ENCODE results near the gene ZMAT5.

The ZMAT5 gene

GRCh38 chr22:29717789-29718188, 49.0 kb downstream of the ZMAT5 start:
- Histone ChIP-seq H3K4me3 (ENCODE audit: low read depth, low read length) (no peak overlapping the region), H3K27ac (ENCODE audit: low read depth, low read length) (no peak overlapping the region), H3K36me3 (ENCODE audit: insufficient read depth, low read length) (no peaks in the 10 kb centered on the region), H3K27me3 (ENCODE audit: insufficient read depth, low read length) (peaks cover 14% of the 10 kb centered on the region), H3K4me1 (ENCODE audit: control insufficient read depth, insufficient read depth, low read length, unreplicated experiment) (no peaks in the 10 kb centered on the region), H3K79me2 (ENCODE audit: control insufficient read depth, insufficient read depth, low read length, unreplicated experiment) (no peaks in the 10 kb centered on the region), H2AFZ (ENCODE audit: low read length, unreplicated experiment) (no peak overlapping the region)

- no peaks in the 10 kb centered on the region for H3K36me3 ChIP-seq (ENCODE audit: insufficient read depth, low read length)
- H3K4me1 ChIP-seq (ENCODE audit: control insufficient read depth, insufficient read depth, low read length, unreplicated experiment) = no peaks in the 10 kb centered on the region
- H3K79me2 ChIP-seq (ENCODE audit: control insufficient read depth, insufficient read depth, low read length, unreplicated experiment) = no peaks in the 10 kb centered on the region
- no peak overlapping the region for H3K27ac ChIP-seq (ENCODE audit: low read depth, low read length)
- peaks cover 14% of the 10 kb centered on the region for H3K27me3 ChIP-seq (ENCODE audit: insufficient read depth, low read length)
- H2AFZ ChIP-seq (ENCODE audit: low read length, unreplicated experiment) = no peak overlapping the region
- H3K4me3 ChIP-seq (ENCODE audit: low read depth, low read length) = no peak overlapping the region
Observed at GRCh38 chr22:29716814-29717545, 49.8 kb downstream of the ZMAT5 start.

GRCh38 chr22:29715705-29716104, 51.1 kb downstream of the ZMAT5 start:
- Histone ChIP-seq H3K4me1 (ENCODE audit: control insufficient read depth, insufficient read depth, low read length, unreplicated experiment) (no peaks in the 10 kb centered on the region), H2AFZ (ENCODE audit: low read length, unreplicated experiment) (no peak overlapping the region), H3K27me3 (ENCODE audit: insufficient read depth, low read length) (peaks cover 12% of the 10 kb centered on the region), H3K79me2 (ENCODE audit: control insufficient read depth, insufficient read depth, low read length, unreplicated experiment) (no peaks in the 10 kb centered on the region), H3K27ac (ENCODE audit: low read depth, low read length) (no peak overlapping the region), H3K36me3 (ENCODE audit: insufficient read depth, low read length) (no peaks in the 10 kb centered on the region), H3K4me3 (ENCODE audit: low read depth, low read length) (no peak overlapping the region)

GRCh38 chr22:29715240-29715639, 51.6 kb downstream of the ZMAT5 start:
- H3K36me3 ChIP-seq (ENCODE audit: insufficient read depth, low read length) = no peaks in the 10 kb centered on the region
- H3K79me2 ChIP-seq (ENCODE audit: control insufficient read depth, insufficient read depth, low read length, unreplicated experiment) = no peaks in the 10 kb centered on the region
- H3K27ac ChIP-seq (ENCODE audit: low read depth, low read length) = no peak overlapping the region
- H3K4me3 ChIP-seq (ENCODE audit: low read depth, low read length) = no peak overlapping the region
- H3K27me3 ChIP-seq (ENCODE audit: insufficient read depth, low read length) = peaks cover 12% of the 10 kb centered on the region
- no peaks in the 10 kb centered on the region for H3K4me1 ChIP-seq (ENCODE audit: control insufficient read depth, insufficient read depth, low read length, unreplicated experiment)
- H2AFZ ChIP-seq (ENCODE audit: low read length, unreplicated experiment) = no peak overlapping the region

- Histone ChIP-seq H3K36me3 (ENCODE audit: insufficient read depth, low read length) (no peaks in the 10 kb centered on the region), H3K27me3 (ENCODE audit: insufficient read depth, low read length) (no peaks in the 10 kb centered on the region; the same call in 1 of the 2 replicates), H2AFZ (ENCODE audit: low read length, unreplicated experiment) (no peak overlapping the region), H3K4me1 (ENCODE audit: control insufficient read depth, insufficient read depth, low read length, unreplicated experiment) (no peaks in the 10 kb centered on the region), H3K27ac (ENCODE audit: low read depth, low read length) (no peak overlapping the region), H3K4me3 (ENCODE audit: low read depth, low read length) (no peak overlapping the region), H3K79me2 (ENCODE audit: control insufficient read depth, insufficient read depth, low read length, unreplicated experiment) (no peaks in the 10 kb centered on the region)
Observed at GRCh38 chr22:29713156-29713727, 53.6 kb downstream of the ZMAT5 start.

- Histone ChIP-seq H3K4me3 (ENCODE audit: low read depth, low read length) (no peak overlapping the region), H2AFZ (ENCODE audit: low read length, unreplicated experiment) (no peak overlapping the region), H3K36me3 (ENCODE audit: insufficient read depth, low read length) (no peaks in the 10 kb centered on the region), H3K4me1 (ENCODE audit: control insufficient read depth, insufficient read depth, low read length, unreplicated experiment) (no peaks in the 10 kb centered on the region), H3K79me2 (ENCODE audit: control insufficient read depth, insufficient read depth, low read length, unreplicated experiment) (no peaks in the 10 kb centered on the region), H3K27ac (ENCODE audit: low read depth, low read length) (no peak overlapping the region), H3K27me3 (ENCODE audit: insufficient read depth, low read length) (no peaks in the 10 kb centered on the region; the same call in 1 of the 2 replicates)
Observed at GRCh38 chr22:29712119-29712518, 54.7 kb downstream of the ZMAT5 start.

GRCh38 chr22:29710922-29711593, 55.7 kb downstream of the ZMAT5 start:
- Histone ChIP-seq H3K79me2 (ENCODE audit: control insufficient read depth, insufficient read depth, low read length, unreplicated experiment) (no peaks in the 10 kb centered on the region), H3K4me1 (ENCODE audit: control insufficient read depth, insufficient read depth, low read length, unreplicated experiment) (no peaks in the 10 kb centered on the region), H3K4me3 (ENCODE audit: low read depth, low read length) (no peak overlapping the region), H3K27ac (ENCODE audit: low read depth, low read length) (no peak overlapping the region), H3K27me3 (ENCODE audit: insufficient read depth, low read length) (no peaks in the 10 kb centered on the region; the same call in 1 of the 2 replicates), H2AFZ (ENCODE audit: low read length, unreplicated experiment) (no peak overlapping the region), H3K36me3 (ENCODE audit: insufficient read depth, low read length) (no peaks in the 10 kb centered on the region)

GRCh38 chr22:29710193-29710592, 56.6 kb downstream of the ZMAT5 start:
- Histone ChIP-seq H3K4me3 (ENCODE audit: low read depth, low read length) (no peak overlapping the region), H2AFZ (ENCODE audit: low read length, unreplicated experiment) (no peak overlapping the region), H3K36me3 (ENCODE audit: insufficient read depth, low read length) (no peaks in the 10 kb centered on the region), H3K79me2 (ENCODE audit: control insufficient read depth, insufficient read depth, low read length, unreplicated experiment) (no peaks in the 10 kb centered on the region), H3K27me3 (ENCODE audit: insufficient read depth, low read length) (no peaks in the 10 kb centered on the region; the same call in 1 of the 2 replicates), H3K27ac (ENCODE audit: low read depth, low read length) (no peak overlapping the region), H3K4me1 (ENCODE audit: control insufficient read depth, insufficient read depth, low read length, unreplicated experiment) (no peaks in the 10 kb centered on the region)

GRCh38 chr22:29707471-29707870, 59.3 kb downstream of the ZMAT5 start:
- Histone ChIP-seq H3K27me3 (ENCODE audit: insufficient read depth, low read length) (no peaks in the 10 kb centered on the region; the same call in 1 of the 2 replicates), H3K27ac (ENCODE audit: low read depth, low read length) (no peak overlapping the region), H3K36me3 (ENCODE audit: insufficient read depth, low read length) (no peaks in the 10 kb centered on the region), H3K79me2 (ENCODE audit: control insufficient read depth, insufficient read depth, low read length, unreplicated experiment) (no peaks in the 10 kb centered on the region), H3K4me3 (ENCODE audit: low read depth, low read length) (no peak overlapping the region), H2AFZ (ENCODE audit: low read length, unreplicated experiment) (no peak overlapping the region), H3K4me1 (ENCODE audit: control insufficient read depth, insufficient read depth, low read length, unreplicated experiment) (no peaks in the 10 kb centered on the region)

- Histone ChIP-seq H3K36me3 (ENCODE audit: insufficient read depth, low read length) (no peaks in the 10 kb centered on the region), H2AFZ (ENCODE audit: low read length, unreplicated experiment) (no peak overlapping the region), H3K27ac (ENCODE audit: low read depth, low read length) (no peak overlapping the region), H3K4me1 (ENCODE audit: control insufficient read depth, insufficient read depth, low read length, unreplicated experiment) (peaks cover under 1% of the 10 kb centered on the region), H3K4me3 (ENCODE audit: low read depth, low read length) (no peak overlapping the region), H3K79me2 (ENCODE audit: control insufficient read depth, insufficient read depth, low read length, unreplicated experiment) (no peaks in the 10 kb centered on the region), H3K27me3 (ENCODE audit: insufficient read depth, low read length) (no peaks in the 10 kb centered on the region; the same call in 1 of the 2 replicates)
Observed at GRCh38 chr22:29707010-29707409, 59.8 kb downstream of the ZMAT5 start.

Measured in ACC112 (cell line).